Measurements from ENCODE around the gene CCDC3.
A peak's percentile ranks its signal among the peaks of the same experiment; 100 is the strongest.

The CCDC3 gene

DNA sequence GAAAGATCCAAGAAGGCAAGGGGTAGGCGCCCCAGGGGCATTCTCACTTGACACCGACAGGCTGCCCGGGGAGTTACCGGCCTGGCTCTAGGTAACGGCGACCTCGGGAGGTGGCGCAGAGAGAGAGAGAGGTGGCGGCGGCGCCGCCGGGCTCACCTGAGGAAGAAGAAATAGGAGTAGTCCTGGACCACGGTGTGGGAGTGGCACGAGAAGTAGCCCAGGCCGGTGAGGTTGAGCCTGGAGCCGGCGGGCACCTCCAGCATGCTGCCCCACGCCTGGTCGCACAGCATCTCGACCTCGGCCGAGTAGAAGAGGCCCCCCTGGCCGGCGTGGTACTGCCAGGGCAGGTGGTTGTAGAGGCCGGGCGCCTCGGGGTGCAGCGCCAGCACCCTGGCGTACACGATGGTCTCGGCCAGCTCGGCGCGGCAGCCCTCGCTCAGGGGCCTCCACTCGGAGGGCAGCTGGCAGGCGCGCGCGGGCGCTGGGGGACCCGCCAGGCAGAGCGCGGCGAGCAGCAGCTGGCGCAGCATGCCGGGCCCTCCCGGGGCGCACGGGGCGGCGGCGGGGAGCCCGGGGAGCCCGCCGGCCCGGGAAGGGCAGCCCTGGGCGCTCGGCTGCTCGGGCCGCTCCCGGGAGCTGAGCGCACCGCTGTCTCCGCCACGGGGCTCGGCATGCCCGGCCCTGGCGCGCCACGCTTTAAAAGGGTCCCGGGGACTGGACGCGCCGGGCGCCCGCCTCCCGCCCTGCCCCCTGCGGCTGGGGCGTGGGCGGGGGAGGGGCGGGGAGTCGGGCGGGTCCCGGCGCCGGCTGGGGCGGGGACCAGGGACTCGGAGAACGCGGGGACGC is at the start of gene CCDC3:
Gene CCDC3, minus strand, starts transcription at position 673 of the 846 bp plus-strand sequence. Its CDS starts 143 bp downstream, at position 530.
- POLR2A ChIA-PET (ENCODE audit: low non-redundant PET) = no interaction called here
- TF ChIP-seq, protein P1, sequence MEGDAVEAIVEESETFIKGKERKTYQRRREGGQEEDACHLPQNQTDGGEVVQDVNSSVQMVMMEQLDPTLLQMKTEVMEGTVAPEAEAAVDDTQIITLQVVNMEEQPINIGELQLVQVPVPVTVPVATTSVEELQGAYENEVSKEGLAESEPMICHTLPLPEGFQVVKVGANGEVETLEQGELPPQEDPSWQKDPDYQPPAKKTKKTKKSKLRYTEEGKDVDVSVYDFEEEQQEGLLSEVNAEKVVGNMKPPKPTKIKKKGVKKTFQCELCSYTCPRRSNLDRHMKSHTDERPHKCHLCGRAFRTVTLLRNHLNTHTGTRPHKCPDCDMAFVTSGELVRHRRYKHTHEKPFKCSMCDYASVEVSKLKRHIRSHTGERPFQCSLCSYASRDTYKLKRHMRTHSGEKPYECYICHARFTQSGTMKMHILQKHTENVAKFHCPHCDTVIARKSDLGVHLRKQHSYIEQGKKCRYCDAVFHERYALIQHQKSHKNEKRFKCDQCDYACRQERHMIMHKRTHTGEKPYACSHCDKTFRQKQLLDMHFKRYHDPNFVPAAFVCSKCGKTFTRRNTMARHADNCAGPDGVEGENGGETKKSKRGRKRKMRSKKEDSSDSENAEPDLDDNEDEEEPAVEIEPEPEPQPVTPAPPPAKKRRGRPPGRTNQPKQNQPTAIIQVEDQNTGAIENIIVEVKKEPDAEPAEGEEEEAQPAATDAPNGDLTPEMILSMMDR (conservative IDR thresholded peaks at IDR 0.05; ENCODE audit: low read depth) = no peak
- CTCF ChIA-PET = interaction anchor here (0.6 kb wide), 3 partner anchors 17 to 181 kb away, joined by 3 to 4 read pairs (median 3); no protein-coding TSS in a partner anchor
- DNase-seq (ENCODE audit: low spot score) = peak; percentile 15
- H3K27ac ChIP-seq = no peak within 1 kb of the TSS

- ChIA-PET POLR2A (ENCODE audit: low non-redundant PET) (no interaction called here), CTCF (interaction anchor here (0.8 kb wide), 1 partner anchor 13 kb away, joined by 3 read pairs; no protein-coding TSS in a partner anchor)
- no peak overlapping the region for H3K27ac ChIP-seq
- no peak for DNase-seq (ENCODE audit: low spot score)
- TF ChIP-seq, protein P1 (conservative IDR thresholded peaks at IDR 0.05; ENCODE audit: low read depth) = no peak
These were observed 49.7 kb upstream of the CCDC3 start for GRCh38 chr10:13051126-13051694.

GRCh38 chr10:13049774-13050420 is 48.4 kb upstream of the CCDC3 start:
- TF ChIP-seq, protein P1 (conservative IDR thresholded peaks at IDR 0.05; ENCODE audit: low read depth) = no peak
- CTCF ChIA-PET = no interaction called here

GRCh38 chr10:13048762-13049161 is 47.2 kb upstream of the CCDC3 start:
- DNase-seq (ENCODE audit: low spot score) = no peak
- H3K27ac ChIP-seq = no peak overlapping the region
- POLR2A ChIA-PET (ENCODE audit: low non-redundant PET) = no interaction called here
- TF ChIP-seq, protein P1 (conservative IDR thresholded peaks at IDR 0.05; ENCODE audit: low read depth) = no peak
- CTCF ChIA-PET = interaction anchor here (0.6 kb wide), 1 partner anchor 337 kb away, joined by 3 read pairs; no protein-coding TSS in a partner anchor

More at GRCh38 chr10:13049774-13050420, 48.4 kb upstream of the CCDC3 start:
- no peak for DNase-seq (ENCODE audit: low spot score)
- no peak overlapping the region for H3K27ac ChIP-seq
- POLR2A ChIA-PET (ENCODE audit: low non-redundant PET) = no interaction called here

DNA sequence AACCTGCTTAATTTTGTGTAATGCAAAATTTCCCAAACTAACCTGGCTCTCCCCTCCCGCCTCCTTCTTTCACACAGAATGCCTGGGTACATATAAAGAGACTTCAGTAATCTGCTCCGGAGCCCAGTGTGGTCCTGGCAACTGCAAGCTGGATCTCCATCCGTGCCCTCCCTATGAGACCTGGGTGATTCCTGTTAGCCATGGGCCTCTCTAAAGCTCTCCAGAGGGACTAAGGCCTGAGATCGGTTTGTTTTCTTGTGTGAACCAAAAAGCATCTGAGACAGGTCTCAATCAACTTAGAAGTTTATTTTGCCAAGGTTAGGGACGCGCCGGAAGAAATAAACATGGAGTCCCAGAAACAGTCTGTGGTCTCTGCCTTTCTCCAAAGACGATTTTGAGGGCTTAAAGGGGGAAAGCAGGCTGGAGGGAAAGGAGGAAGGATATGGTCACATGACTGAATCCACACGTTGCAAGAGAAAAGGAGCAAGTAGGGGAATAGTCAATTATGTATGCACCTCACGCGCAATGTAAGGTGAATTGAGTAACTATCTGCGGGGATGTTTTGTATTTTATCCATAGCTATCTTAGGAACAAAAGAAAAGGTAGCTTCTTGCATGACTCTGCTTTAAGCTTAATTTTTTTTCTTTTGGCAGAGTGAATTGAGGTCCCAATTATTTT is 46.2 kb upstream of the CCDC3 start:
- TF ChIP-seq, protein P1 (conservative IDR thresholded peaks at IDR 0.05; ENCODE audit: low read depth) = no peak

More for the DNA sequence above, 46.2 kb upstream of the CCDC3 start:
- ChIA-PET CTCF (interaction anchor here (0.7 kb wide), 1 partner anchor 410 kb away, joined by 3 read pairs; no protein-coding TSS in a partner anchor), POLR2A (ENCODE audit: low non-redundant PET) (no interaction called here)
- DNase-seq (ENCODE audit: low spot score) = no peak
- H3K27ac ChIP-seq = no peak overlapping the region
